Measurements from ENCODE around the gene LRTM2. TPM values are rescaled to one million over a fixed set of nuclear protein-coding genes. Genes with fewer than 3 reads are reported as not detected.

Gene LRTM2
- total RNA-seq, 1 experiment from 2014 or later = 0.07 TPM

DNA sequence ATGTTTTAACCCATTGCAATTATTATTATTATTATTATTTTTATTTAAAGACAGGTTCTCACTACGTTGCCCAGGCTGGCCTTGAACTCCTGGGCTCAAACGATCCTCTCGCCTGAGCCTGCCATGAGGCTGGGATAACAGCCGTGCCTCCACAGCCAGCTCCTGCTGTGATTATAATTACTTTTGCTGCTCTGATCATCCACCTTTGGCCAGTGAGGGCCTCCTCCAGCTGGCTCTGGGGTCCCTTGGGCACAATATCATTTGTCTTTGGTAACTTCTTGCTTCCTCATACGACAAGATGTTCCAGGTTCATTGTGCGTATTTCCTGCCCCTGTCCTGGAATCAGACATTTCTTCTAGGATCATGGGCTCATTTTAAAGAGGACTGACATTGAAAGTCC is 28.4 kb downstream of the LRTM2 start:
- CTCF ChIA-PET = no interaction called here
- no peak overlapping the region for H3K4me3 ChIP-seq (replicated peaks in 1 of 2; ENCODE audit: low read depth in 1 of 2, low read length in 2 of 2)
- intact Hi-C loops (cut with micrococcal nuclease) = no loop called here
- TF ChIP-seq, protein P1, sequence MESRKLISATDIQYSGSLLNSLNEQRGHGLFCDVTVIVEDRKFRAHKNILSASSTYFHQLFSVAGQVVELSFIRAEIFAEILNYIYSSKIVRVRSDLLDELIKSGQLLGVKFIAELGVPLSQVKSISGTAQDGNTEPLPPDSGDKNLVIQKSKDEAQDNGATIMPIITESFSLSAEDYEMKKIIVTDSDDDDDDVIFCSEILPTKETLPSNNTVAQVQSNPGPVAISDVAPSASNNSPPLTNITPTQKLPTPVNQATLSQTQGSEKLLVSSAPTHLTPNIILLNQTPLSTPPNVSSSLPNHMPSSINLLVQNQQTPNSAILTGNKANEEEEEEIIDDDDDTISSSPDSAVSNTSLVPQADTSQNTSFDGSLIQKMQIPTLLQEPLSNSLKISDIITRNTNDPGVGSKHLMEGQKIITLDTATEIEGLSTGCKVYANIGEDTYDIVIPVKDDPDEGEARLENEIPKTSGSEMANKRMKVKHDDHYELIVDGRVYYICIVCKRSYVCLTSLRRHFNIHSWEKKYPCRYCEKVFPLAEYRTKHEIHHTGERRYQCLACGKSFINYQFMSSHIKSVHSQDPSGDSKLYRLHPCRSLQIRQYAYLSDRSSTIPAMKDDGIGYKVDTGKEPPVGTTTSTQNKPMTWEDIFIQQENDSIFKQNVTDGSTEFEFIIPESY (IDR thresholded peaks at IDR 0.05; ENCODE audit: extremely low read depth, insufficient replicate concordance, low read length) = no peak
- no peak for TF ChIP-seq YY1 (IDR thresholded peaks at IDR 0.05; ENCODE audit: extremely low read depth, insufficient replicate concordance, low read depth, low read length)
- no peak for TF ChIP-seq ZFX (IDR thresholded peaks at IDR 0.05)
- no peak for TF ChIP-seq MAX (IDR thresholded peaks at IDR 0.05)
- TF ChIP-seq POLR2A (IDR thresholded peaks at IDR 0.05; ENCODE audit: borderline replicate concordance, extremely low read depth, insufficient read depth, insufficient read length) = no peak
- TF ChIP-seq EGR1 (IDR thresholded peaks at IDR 0.05; ENCODE audit: low read depth) = no peak
- no peak for TF ChIP-seq EZH2 (IDR thresholded peaks at IDR 0.05)
- no peaks in the 10 kb centered on the region for H4K20me1 ChIP-seq (ENCODE audit: insufficient read depth)
- no peaks in the 10 kb centered on the region for H3K9me2 ChIP-seq (ENCODE audit: insufficient read depth)
- no peak overlapping the region for H2AFZ ChIP-seq (ENCODE audit: low read depth, low read length, poor library complexity, severe bottlenecking)
- no TSS peak for BruUV-seq (replicated peaks)
- RAD21 ChIA-PET (ENCODE audit: low non-redundant PET in 1 of 2, low total read pairs in 2 of 2, uncharacterized antibody in 2 of 2, unreplicated experiment in 2 of 2) = no interaction called here
- DNase-seq (ENCODE audit: low read depth, low spot score) (no peak), ATAC-seq (no peak)
- H3K27me3 ChIP-seq (ENCODE audit: insufficient read depth, low read length) = no peaks in the 10 kb centered on the region
- H3K79me2 ChIP-seq (ENCODE audit: insufficient read depth, low read length) = no peaks in the 10 kb centered on the region
- H3K9me3 ChIP-seq (ENCODE audit: control insufficient read depth in 1 of 2, insufficient read depth in 1 of 2, low read depth in 1 of 2, low read length in 2 of 2) = no peaks in the 10 kb centered on the region
- POLR2A ChIA-PET = no interaction called here
- H3K9ac ChIP-seq (ENCODE audit: low read length) = no peak overlapping the region
- H3K4me1 ChIP-seq (ENCODE audit: control insufficient read depth in 1 of 2, insufficient read depth in 2 of 2, low read length in 2 of 2) = no peaks in the 10 kb centered on the region
- no peak overlapping the region for H3K4me2 ChIP-seq (ENCODE audit: low read length)
- no peaks in the 10 kb centered on the region for H3K36me3 ChIP-seq (ENCODE audit: control insufficient read depth in 1 of 2, insufficient read depth in 2 of 2, low read length in 2 of 2)
- H3K27ac ChIP-seq (ENCODE audit: low read depth, low read length) = no peak overlapping the region

- Histone ChIP-seq H3K4me2 (ENCODE audit: low read length) (no peak overlapping the region), H2AFZ (ENCODE audit: low read depth, low read length, poor library complexity, severe bottlenecking) (no peak overlapping the region), H3K4me3 (replicated peaks in 1 of 2; ENCODE audit: low read depth in 1 of 2, low read length in 2 of 2) (no peak overlapping the region), H4K20me1 (ENCODE audit: insufficient read depth) (no peaks in the 10 kb centered on the region), H3K79me2 (ENCODE audit: insufficient read depth, low read length) (no peaks in the 10 kb centered on the region), H3K9ac (ENCODE audit: low read length) (no peak overlapping the region), H3K36me3 (ENCODE audit: control insufficient read depth in 1 of 2, insufficient read depth in 2 of 2, low read length in 2 of 2) (no peaks in the 10 kb centered on the region), H3K4me1 (ENCODE audit: control insufficient read depth in 1 of 2, insufficient read depth in 2 of 2, low read length in 2 of 2) (no peaks in the 10 kb centered on the region), H3K27me3 (ENCODE audit: insufficient read depth, low read length) (no peaks in the 10 kb centered on the region), H3K9me2 (ENCODE audit: insufficient read depth) (no peaks in the 10 kb centered on the region), H3K27ac (ENCODE audit: low read depth, low read length) (no peak overlapping the region), H3K9me3 (ENCODE audit: control insufficient read depth in 1 of 2, insufficient read depth in 1 of 2, low read depth in 1 of 2, low read length in 2 of 2) (no peaks in the 10 kb centered on the region)
- ChIA-PET POLR2A (no interaction called here), RAD21 (ENCODE audit: low non-redundant PET in 1 of 2, low total read pairs in 2 of 2, uncharacterized antibody in 2 of 2, unreplicated experiment in 2 of 2) (no interaction called here), CTCF (no interaction called here)
- no peak for ATAC-seq
- intact Hi-C loops (cut with micrococcal nuclease) = no loop called here
- BruUV-seq (replicated peaks) = no TSS peak
- DNase-seq (ENCODE audit: low read depth, low spot score) = no peak
- TF ChIP-seq CEBPB (IDR thresholded peaks at IDR 0.05; ENCODE audit: low read depth) (no peak), MAX (IDR thresholded peaks at IDR 0.05) (no peak), POLR2AphosphoS5 (IDR thresholded peaks at IDR 0.05; ENCODE audit: low read depth, low read length) (no peak), FOSL1 (IDR thresholded peaks at IDR 0.05; ENCODE audit: low read depth) (no peak), SP1 (IDR thresholded peaks at IDR 0.05; ENCODE audit: low read depth) (no peak), SRF (IDR thresholded peaks at IDR 0.05; ENCODE audit: low read depth) (no peak), EZH2phosphoT487 (IDR thresholded peaks at IDR 0.05; ENCODE audit: borderline replicate concordance) (no peak), EGR1 (IDR thresholded peaks at IDR 0.05; ENCODE audit: low read depth) (no peak), CTCF (IDR thresholded peaks at IDR 0.05 in 2 of 3, conservative IDR thresholded peaks at IDR 0.05 in 1 of 3; ENCODE audit: borderline replicate concordance in 1 of 3, insufficient read depth in 1 of 3, low read depth in 2 of 3, low read length in 2 of 3) (no peak), ZFX (IDR thresholded peaks at IDR 0.05) (no peak), EZH2 (IDR thresholded peaks at IDR 0.05) (no peak)
- TF ChIP-seq, protein P1 (IDR thresholded peaks at IDR 0.05; ENCODE audit: extremely low read depth, insufficient replicate concordance, low read length) = no peak
Observed at GRCh38 chr12:1851151-1851701, 30.9 kb downstream of the LRTM2 start.
